ENCODE measurements around the gene TNFAIP8L1.
"Not testable (repeated sequence)": the region's sequence is repeated elsewhere in the genome, so short reads cannot be mapped to it uniquely, and the experiment has no call there.

Gene TNFAIP8L1

GRCh38 chr19:4638828-4639530, at the start of gene TNFAIP8L1:
Gene TNFAIP8L1 (plus strand): TSS chr19:4639516. CDS start chr19:4651870, 12,354 bp downstream.
- DNase-seq (ENCODE audit: low read depth in 2 of 2), result peak; percentile 96 to 98

- DNase-seq (ENCODE audit: low read depth in 2 of 2), result no peak
These were observed 49.5 kb upstream of the TNFAIP8L1 start for GRCh38 chr19:4589579-4590410.

- no peak for DNase-seq (ENCODE audit: low read depth in 2 of 2)
These were observed 48.8 kb upstream of the TNFAIP8L1 start for GRCh38 chr19:4590559-4590958.

- no peak for DNase-seq (ENCODE audit: low read depth in 2 of 2)
These were observed 48.0 kb upstream of the TNFAIP8L1 start for GRCh38 chr19:4591320-4591719.

GRCh38 chr19:4592445-4592844, 46.9 kb upstream of the TNFAIP8L1 start:
- DNase-seq (ENCODE audit: low read depth in 2 of 2), result no peak

GRCh38 chr19:4593409-4593851, 45.9 kb upstream of the TNFAIP8L1 start:
- no peak for DNase-seq (ENCODE audit: low read depth in 2 of 2)

- DNase-seq (ENCODE audit: low read depth in 2 of 2), result no peak
These were observed 45.1 kb upstream of the TNFAIP8L1 start for GRCh38 chr19:4594201-4594600.

GRCh38 chr19:4595158-4595557, 44.2 kb upstream of the TNFAIP8L1 start:
- DNase-seq (ENCODE audit: low read depth in 2 of 2), result not testable (repeated sequence)

- DNase-seq (ENCODE audit: low read depth in 2 of 2), result no peak
These were observed 43.0 kb upstream of the TNFAIP8L1 start for GRCh38 chr19:4596033-4596904.

- no peak for DNase-seq (ENCODE audit: low read depth in 2 of 2)
These were observed 41.9 kb upstream of the TNFAIP8L1 start for GRCh38 chr19:4597278-4597974.

GRCh38 chr19:4597975-4598671, 41.2 kb upstream of the TNFAIP8L1 start:
- no peak for DNase-seq (ENCODE audit: low read depth in 2 of 2)

GRCh38 chr19:4598712-4599111, 40.6 kb upstream of the TNFAIP8L1 start:
- no peak for DNase-seq (ENCODE audit: low read depth in 2 of 2)

GRCh38 chr19:4600082-4600481, 39.2 kb upstream of the TNFAIP8L1 start:
- no peak for DNase-seq (ENCODE audit: low read depth in 2 of 2)

- DNase-seq (ENCODE audit: low read depth in 2 of 2), result no peak
These were observed 38.4 kb upstream of the TNFAIP8L1 start for GRCh38 chr19:4600893-4601292.

GRCh38 chr19:4602173-4602788, 37.0 kb upstream of the TNFAIP8L1 start:
- no peak for DNase-seq (ENCODE audit: low read depth in 2 of 2)

GRCh38 chr19:4602915-4603314, 36.4 kb upstream of the TNFAIP8L1 start:
- DNase-seq (ENCODE audit: low read depth in 2 of 2), result no peak

GRCh38 chr19:4604912-4605311, 34.4 kb upstream of the TNFAIP8L1 start:
- no peak for DNase-seq (ENCODE audit: low read depth in 2 of 2)

GRCh38 chr19:4606181-4606580, 33.1 kb upstream of the TNFAIP8L1 start:
- DNase-seq (ENCODE audit: low read depth in 2 of 2), result no peak

- no peak for DNase-seq (ENCODE audit: low read depth in 2 of 2)
These were observed 32.2 kb upstream of the TNFAIP8L1 start for GRCh38 chr19:4606921-4607678.

Measured in stimulated activated CD4-positive, alpha-beta T cell treated with anti-CD3 and anti-CD28 coated beads, Interleukin-12 subunit alpha, Interleukin-12 subunit beta, amount 100 ng/mL, for 24 hours (primary cell).